OCI-LY7 (cell line): ENCODE measurements around the gene XRCC5. TPM values are rescaled to one million over a fixed set of nuclear protein-coding genes. Genes with fewer than 3 reads are reported as not detected.

Experiments
- BruUV-seq: library from RNA; stranded (reverse); fragments of 400-500 nt; replicated peaks from 2 replicates; lab custom pipeline; 2021; lab: Mats Ljungman, UMichigan
- CTCF ChIA-PET: fragments of 300-600 bp; sonication (Branson Sonifier 250); formaldehyde crosslinking; loops from one replicate; lab custom pipeline; 2022; ENCODE audit warnings: antibody characterized with exemption; ENCODE audit not compliant: unreplicated experiment; lab: Charles Lee
- POLR2A ChIA-PET: fragments of 300-600 bp; sonication (Branson Sonifier 250); formaldehyde crosslinking; loops from one replicate; lab custom pipeline; 2022; ENCODE audit warnings: antibody characterized with exemption; lab: Charles Lee
- DNase-seq: peaks from one replicate; pipeline ENCODE4 v3.0.0-alpha.2; 2015; ENCODE audit warnings: low spot score
- H2AFZ ChIP-seq: fragments of 200-600 bp; sonication (generic), shearing (Covaris generic); 2 replicates; pipeline ENCODE4 v1.6.1; 2014; ENCODE audit warnings: mild to moderate bottlenecking, antibody characterized with exemption, low read length, moderate library complexity
- H3K27ac ChIP-seq: fragments of 200-600 bp; sonication (generic); 2 replicates; pipeline ENCODE4 v1.5.1; 2014; ENCODE audit warnings: mixed run types, low read depth, mild to moderate bottlenecking, moderate library complexity, low read length, inconsistent platforms; ENCODE audit not compliant: poor library complexity, severe bottlenecking
- H3K36me3 ChIP-seq: fragments of 200-600 bp; sonication (generic); 2 replicates; pipeline ENCODE4 v1.6.1; 2014; ENCODE audit warnings: mild to moderate bottlenecking, antibody characterized with exemption, low read length, moderate library complexity, mixed read lengths; ENCODE audit not compliant: insufficient read depth
- H3K4me1 ChIP-seq: fragments of 200-600 bp; sonication (generic); 2 replicates; pipeline ENCODE4 v1.5.1; 2014; ENCODE audit warnings: mild to moderate bottlenecking, low read length; ENCODE audit not compliant: insufficient read depth, poor library complexity, severe bottlenecking
- H3K4me2 ChIP-seq: fragments of 200-600 bp; sonication (generic); 2 replicates; pipeline ENCODE4 v1.6.1; 2014; ENCODE audit warnings: mild to moderate bottlenecking, low read length
- H3K4me3 ChIP-seq: fragments of 200-600 bp; sonication (generic); 2 replicates; pipeline ENCODE4 v1.5.1; 2014; ENCODE audit warnings: mild to moderate bottlenecking, low read depth, low read length; ENCODE audit not compliant: poor library complexity, severe bottlenecking
- H3K79me2 ChIP-seq: fragments of 200-600 bp; sonication (generic); 2 replicates; pipeline ENCODE4 v1.6.1; 2016; ENCODE audit warnings: low read depth, mild to moderate bottlenecking, low read length, moderate library complexity, mixed read lengths; ENCODE audit not compliant: insufficient read depth
- H3K9me2 ChIP-seq: fragments of 200-600 bp; sonication (generic); 2 replicates; pipeline ENCODE4 v1.6.1; 2016; ENCODE audit warnings: mild to moderate bottlenecking, low read length, mixed read lengths; ENCODE audit not compliant: insufficient read depth
- H3K9me3 ChIP-seq: fragments of 200-600 bp; sonication (generic); 2 replicates; pipeline ENCODE4 v1.6.1; 2014; ENCODE audit warnings: mild to moderate bottlenecking, mixed run types, low read length, mixed read lengths
- H4K20me1 ChIP-seq: fragments of 200-600 bp; sonication (generic); 2 replicates; pipeline ENCODE4 v1.6.1; 2014; ENCODE audit warnings: mild to moderate bottlenecking, antibody characterized with exemption, low read length, moderate library complexity, mixed read lengths; ENCODE audit not compliant: insufficient read depth
- CTCF ChIP-seq: fragments of 200-600 bp; sonication (generic); conservative IDR thresholded peaks from 2 replicates; pipeline ENCODE4 v1.5.1; 2014; ENCODE audit warnings: mild to moderate bottlenecking, antibody characterized with exemption, low read length, moderate library complexity, mixed read lengths
- EZH2phosphoT487 ChIP-seq: fragments of 200-600 bp; sonication (generic); IDR thresholded peaks from 2 replicates; pipeline ENCODE4 v1.6.1; 2018; ENCODE audit warnings: low read depth, borderline replicate concordance, mild to moderate bottlenecking, mixed run types, antibody characterized with exemption, low read length, moderate library complexity, mixed read lengths
- intact Hi-C: fragments of 100-400 bp; cut with micrococcal nuclease; formaldehyde crosslinking; loops from one replicate; pipeline ENCODE4 v1.10.0; 2022; ENCODE audit not compliant: unreplicated experiment
- total RNA-seq, 2 experiments: library from RNA; depleted of rRNA in 1 of 2; stranded (reverse); fragments of >200 nt in 1 of 2; shearing (Covaris generic) in 1 of 2; gene quantifications; 2 replicates each; pipeline ENCODE4 v1.2.3, GENCODE V29; 2014 to 2022

XRCC5 gene
- total RNA-seq, 2 experiments from 2014 or later, result 174 to 344 TPM

GRCh38 chr2:216064665-216065064, 44.5 kb upstream of the XRCC5 start:
- no peak for TF ChIP-seq CTCF
- no peak for TF ChIP-seq EZH2phosphoT487
- H3K79me2 ChIP-seq, result no peaks in the 10 kb centered on the region
- ChIA-PET POLR2A (interaction anchor here (0.6 kb wide), 1 partner anchor 59 kb away, joined by 3 read pairs; no protein-coding TSS in a partner anchor), CTCF (no interaction called here)
- H3K36me3 ChIP-seq, result no peaks in the 10 kb centered on the region
- no peak overlapping the region for H3K27ac ChIP-seq
- no peaks in the 10 kb centered on the region for H3K4me1 ChIP-seq
- H3K9me2 ChIP-seq, result no peaks in the 10 kb centered on the region
- DNase-seq, result no peak
- H3K9me3 ChIP-seq, result no peaks in the 10 kb centered on the region
- no TSS peak for BruUV-seq
- H3K4me3 ChIP-seq, result no peak overlapping the region
- H2AFZ ChIP-seq, result no peak overlapping the region
- intact Hi-C loops, result no loop called here
- no peak overlapping the region for H3K4me2 ChIP-seq
- no peaks in the 10 kb centered on the region for H4K20me1 ChIP-seq

GRCh38 chr2:216066230-216066629, 42.9 kb upstream of the XRCC5 start:
- no peak overlapping the region for H3K4me3 ChIP-seq
- no peak for TF ChIP-seq EZH2phosphoT487
- TF ChIP-seq CTCF, result no peak
- no peaks in the 10 kb centered on the region for H3K9me3 ChIP-seq
- H3K79me2 ChIP-seq, result no peaks in the 10 kb centered on the region
- no peak for DNase-seq
- no peak overlapping the region for H3K27ac ChIP-seq
- CTCF ChIA-PET, result no interaction called here
- intact Hi-C loops, result no loop called here
- no peaks in the 10 kb centered on the region for H3K36me3 ChIP-seq
- POLR2A ChIA-PET, result no interaction called here
- no TSS peak for BruUV-seq
- H3K4me1 ChIP-seq, result no peaks in the 10 kb centered on the region
- H3K9me2 ChIP-seq, result no peaks in the 10 kb centered on the region
- H2AFZ ChIP-seq, result no peak overlapping the region
- H4K20me1 ChIP-seq, result no peaks in the 10 kb centered on the region
- no peak overlapping the region for H3K4me2 ChIP-seq

GRCh38 chr2:216069028-216069427, 40.1 kb upstream of the XRCC5 start:
- H3K9me2 ChIP-seq, result no peaks in the 10 kb centered on the region
- TF ChIP-seq EZH2phosphoT487 (no peak), CTCF (no peak)
- ChIA-PET POLR2A (interaction anchor here (1.1 kb wide), 1 partner anchor 28 kb away, joined by 3 read pairs; no protein-coding TSS in a partner anchor), CTCF (no interaction called here)
- no TSS peak for BruUV-seq
- H3K27ac ChIP-seq, result no peak overlapping the region
- no peak overlapping the region for H2AFZ ChIP-seq
- intact Hi-C loops, result no loop called here
- H3K4me3 ChIP-seq, result no peak overlapping the region
- DNase-seq, result no peak
- H3K4me2 ChIP-seq, result no peak overlapping the region
- no peaks in the 10 kb centered on the region for H3K4me1 ChIP-seq
- no peaks in the 10 kb centered on the region for H4K20me1 ChIP-seq
- no peaks in the 10 kb centered on the region; the same call in 1 of the 2 replicates for H3K9me3 ChIP-seq
- no peaks in the 10 kb centered on the region for H3K36me3 ChIP-seq
- no peaks in the 10 kb centered on the region for H3K79me2 ChIP-seq
